Esophagus muscularis mucosa (tissue), 4 donors: ENCODE measurements around the gene ATP11C.

Source experiments
- CTCF ChIP-seq, 3 experiments: fragments of 200-600 bp in 2 of 3; fragments of 450-650 bp in 1 of 3; sonication (generic) in 2 of 3; IDR thresholded peaks; one replicate each; pipeline ENCODE4 v1.5.1; 2017 to 2019; ENCODE audit warnings: antibody characterized with exemption in 3 of 3, mild to moderate bottlenecking in 2 of 3, moderate library complexity in 1 of 3
- EP300 ChIP-seq: sonication (generic); formaldehyde crosslinking; IDR thresholded peaks from one replicate; pipeline ENCODE4 v1.6.1; 2017; ENCODE audit warnings: antibody characterized with exemption
- POLR2A ChIP-seq: fragments of 450-650 bp; IDR thresholded peaks from one replicate; pipeline ENCODE4 v1.6.1; 2017; ENCODE audit warnings: antibody characterized with exemption, moderate library complexity, mild to moderate bottlenecking, low read depth
- POLR2AphosphoS5 ChIP-seq, 2 donors: sonication (generic); formaldehyde crosslinking; IDR thresholded peaks; one replicate each; pipeline ENCODE4 v1.6.1; 2017; ENCODE audit warnings: antibody characterized with exemption in 2 of 2

- TF ChIP-seq POLR2AphosphoS5 (IDR thresholded peaks at IDR 0.05) = no peak
- TF ChIP-seq EP300 = no peak
- no peak for TF ChIP-seq CTCF (IDR thresholded peaks at IDR 0.05)
- no peak for TF ChIP-seq POLR2A
These were observed 230.2 kb downstream of the ATP11C start for GRCh38 chrX:139702658-139703057.
